Posterior vena cava (tissue), 2 donors: ENCODE results near the gene MACROH2A1. TPM values are rescaled to one million over a fixed set of nuclear protein-coding genes. Genes with fewer than 3 reads are reported as not detected.

ENCODE experiments used
- DNase-seq: peaks from one replicate; pipeline ENCODE4 v3.0.0-alpha.2; 2020; ENCODE audit warnings: low spot score
- intact Hi-C, 2 donors: fragments of 100-400 bp; cut with DNase I; formaldehyde crosslinking; loops; one replicate each; pipeline versions ENCODE4 v1.14.1 to v1.14.2; 2022 to 2023
- total RNA-seq, 2 donors: library from RNA; stranded (reverse); fragmentation: NEBNext Ultra II Directional; extraction: Animal tissue kit (Norgen Biotek cat#: 25700); gene quantifications; one replicate each; pipeline ENCODE4 v1.2.1, GENCODE V29; 2021
- donor health status: DM: yes; HTN: yes; CAD: no.
- donor health status: DM: yes; HTN: yes; CAD: no.

MACROH2A1 gene
- total RNA-seq, 2 donors from 2014 or later: 98.0 to 99.6 TPM

DNA sequence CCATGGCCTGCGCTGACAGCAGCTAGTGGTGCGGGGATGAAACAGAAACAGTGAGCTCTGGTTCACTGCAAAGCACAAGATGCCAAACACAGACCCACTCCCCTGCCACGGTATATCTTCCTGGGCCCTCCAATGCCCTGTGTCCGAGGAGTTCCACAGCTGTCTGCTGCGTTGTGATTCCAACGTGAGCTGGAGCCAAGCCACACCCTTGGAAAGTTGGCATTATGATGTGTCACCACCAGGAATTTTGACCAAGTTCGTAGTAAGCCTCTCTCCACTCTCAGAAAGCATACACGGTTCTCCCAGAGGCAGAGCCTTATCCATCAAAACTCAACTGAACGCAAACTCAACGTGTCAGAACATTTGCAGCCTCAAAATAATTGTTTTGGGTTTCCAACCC, 55.6 kb downstream of the MACROH2A1 start:
- intact Hi-C loops: no loop called here
- DNase-seq: no peak

- intact Hi-C loops: no loop called here
- DNase-seq: no peak
These were observed 56.5 kb downstream of the MACROH2A1 start for GRCh38 chr5:135342551-135342875.

GRCh38 chr5:135341696-135342550, 57.1 kb downstream of the MACROH2A1 start:
- no peak for DNase-seq
- intact Hi-C loops: no loop called here

DNA sequence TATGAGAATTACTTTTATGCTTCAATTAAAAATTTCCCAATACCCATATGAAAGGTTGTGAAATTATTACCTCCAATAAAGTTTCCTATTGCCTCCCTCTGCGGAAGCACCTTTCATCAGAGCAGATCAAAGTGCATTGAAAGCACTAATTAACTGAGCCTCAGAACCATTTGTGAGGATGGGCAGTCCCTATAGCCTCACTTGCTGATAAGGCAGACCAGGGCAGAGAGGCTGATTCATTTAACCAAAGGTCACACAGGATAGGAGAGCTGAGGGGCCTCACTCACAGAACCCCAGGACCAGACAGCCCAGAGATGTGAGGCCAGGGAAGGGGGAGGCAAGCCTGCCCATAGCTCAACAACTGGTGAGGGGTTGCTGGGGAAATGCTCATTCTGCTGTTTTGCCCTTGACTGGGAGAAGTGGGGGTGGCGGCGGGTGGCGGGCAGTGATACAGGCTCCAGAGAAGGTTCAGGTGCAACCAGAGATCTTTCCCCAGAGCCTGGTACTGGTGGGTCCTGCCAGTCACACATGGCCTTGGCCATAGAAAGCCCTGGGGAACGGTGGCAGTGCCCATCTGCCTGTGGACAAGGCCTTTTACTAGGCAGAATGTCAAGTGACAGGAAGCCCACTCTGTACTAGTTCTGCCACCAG, 57.9 kb downstream of the MACROH2A1 start:
- no peak for DNase-seq
- intact Hi-C loops: no loop called here

- DNase-seq: peak; percentile 60
- intact Hi-C loops: no loop called here
These were observed 58.5 kb downstream of the MACROH2A1 start for GRCh38 chr5:135340568-135340967.

DNA sequence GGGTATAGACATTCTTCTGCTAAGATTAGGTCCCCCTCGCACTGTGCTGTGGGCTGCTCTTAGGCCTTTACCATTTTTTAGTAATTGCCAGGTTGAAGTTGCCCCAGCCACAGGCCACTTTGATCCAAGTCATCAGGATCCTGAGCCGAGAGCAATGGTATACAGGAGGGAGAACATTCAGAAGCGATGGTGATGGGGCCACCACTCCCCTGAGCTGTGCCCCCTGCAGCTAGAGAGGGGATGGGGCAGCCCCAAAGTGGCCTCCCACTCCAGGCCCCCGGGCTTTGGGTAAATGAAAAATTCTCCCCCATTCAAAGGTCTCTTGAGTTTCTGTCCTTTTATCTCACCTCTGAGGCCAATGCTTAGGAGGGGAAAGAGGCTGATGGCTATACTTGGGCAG, 59.4 kb downstream of the MACROH2A1 start:
- intact Hi-C loops: loop anchor here in 1 of 2 donors (10.0 kb wide), 1 partner anchor 305 kb away; the partner anchor contains the start of gene PITX1
- peak; percentile 18 for DNase-seq

- peak; percentile 43 for DNase-seq
- intact Hi-C loops: loop anchor here in 1 of 2 donors (10.0 kb wide), 1 partner anchor 304 kb away; the partner anchor contains the start of gene PITX1
These were observed 59.8 kb downstream of the MACROH2A1 start for GRCh38 chr5:135339189-135339588.

DNA sequence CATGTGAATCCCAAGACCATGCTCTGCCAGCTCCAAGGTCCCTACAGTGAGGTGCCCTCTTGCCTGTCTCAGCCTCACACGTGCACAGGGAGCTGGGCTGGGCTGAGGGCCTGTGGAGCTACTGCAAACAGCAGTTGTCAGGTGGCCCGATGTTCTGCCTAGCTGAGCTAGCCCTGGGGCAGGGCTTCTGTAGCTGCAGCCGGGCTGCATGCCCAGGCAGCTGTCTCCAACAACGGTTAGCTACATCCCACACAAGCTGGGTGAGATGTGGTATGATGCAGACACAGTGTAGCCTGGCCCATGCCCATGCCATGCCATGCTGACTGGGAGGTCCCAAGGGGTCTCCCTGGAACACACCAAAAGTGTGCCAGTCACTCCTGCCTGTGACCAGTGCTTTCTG, 62.0 kb downstream of the MACROH2A1 start:
- intact Hi-C loops: loop anchor here in 1 of 2 donors (10.0 kb wide), 1 partner anchor 302 kb away; the partner anchor contains the start of gene PITX1
- no peak for DNase-seq

- intact Hi-C loops: loop anchor here in 1 of 2 donors (10.0 kb wide), 1 partner anchor 300 kb away; the partner anchor contains the start of gene PITX1
- no peak for DNase-seq
These were observed 63.8 kb downstream of the MACROH2A1 start for GRCh38 chr5:135335031-135335828.

DNA sequence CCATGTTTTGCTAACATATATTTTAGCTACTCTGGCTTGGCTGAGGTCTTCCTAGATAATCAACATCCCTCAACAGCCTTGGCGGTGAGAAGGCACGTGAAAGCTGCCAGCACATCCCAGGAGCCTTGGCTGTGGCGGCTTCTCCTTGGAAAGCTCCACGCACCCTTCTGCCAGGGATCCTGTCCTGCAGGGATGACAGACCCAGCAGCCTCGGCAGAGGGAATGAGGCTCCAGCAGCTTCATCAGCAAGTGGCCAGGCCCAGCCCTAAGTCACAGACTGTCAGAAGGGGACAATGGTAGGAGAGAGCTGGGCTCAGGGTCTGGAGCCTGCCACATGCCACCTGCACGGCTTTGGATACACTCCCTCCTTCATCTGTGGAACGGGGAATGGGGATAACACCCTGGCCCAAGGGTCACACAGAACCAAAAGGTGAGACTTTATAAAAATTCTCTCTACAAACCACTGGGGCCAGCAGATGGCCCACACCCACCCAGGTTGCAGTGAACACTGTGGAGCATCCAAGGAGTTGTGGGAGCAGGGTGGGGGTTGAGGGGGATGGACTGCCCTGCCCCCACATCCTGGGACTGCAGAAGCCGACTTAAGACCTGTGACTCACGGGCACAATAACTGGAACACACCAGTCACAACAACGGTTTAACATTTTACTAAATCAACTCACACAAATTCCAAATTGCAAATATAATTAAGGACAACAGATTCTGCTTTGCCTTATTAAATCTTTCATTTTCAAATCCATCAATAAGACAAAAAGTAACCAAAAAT, 65.1 kb downstream of the MACROH2A1 start:
- DNase-seq: no peak
- intact Hi-C loops: loop anchor here (5.0 to 10.0 kb wide), 2 partner anchors 142 to 299 kb away; partner anchors contain the start of gene PITX1 (in 1 of the 2)

DNA sequence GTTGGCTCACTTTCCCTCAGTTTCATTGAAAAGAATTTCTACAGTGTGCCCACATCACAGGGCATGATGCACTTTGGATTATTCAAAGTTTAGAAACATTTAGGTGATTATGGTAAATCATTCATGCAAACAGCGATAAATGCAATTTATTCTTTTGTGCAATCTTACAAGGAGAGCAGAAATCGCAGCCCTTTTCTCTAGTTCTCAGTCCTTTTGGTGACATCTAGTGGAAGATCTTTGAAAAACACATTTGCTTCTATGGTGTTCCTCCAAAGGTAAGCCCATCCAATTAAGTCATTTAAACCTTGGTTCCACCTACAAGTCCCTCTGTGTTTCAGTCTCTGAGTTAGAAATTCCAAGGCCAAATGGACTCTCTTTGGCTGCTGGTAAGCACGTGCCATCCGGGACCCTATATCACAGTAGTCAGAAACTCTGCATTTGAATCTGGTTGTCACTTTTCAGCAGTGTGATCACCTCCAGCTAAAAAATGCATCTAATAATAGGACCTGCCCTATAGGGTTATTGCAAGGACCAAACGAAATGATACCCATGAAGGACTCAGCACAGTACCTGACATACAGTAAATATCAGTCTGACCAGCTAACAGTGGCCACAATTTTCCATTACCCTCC, 66.4 kb downstream of the MACROH2A1 start:
- DNase-seq: no peak
- intact Hi-C loops: loop anchor here (5.0 to 10.0 kb wide), 2 partner anchors 140 to 298 kb away; partner anchors contain the start of gene PITX1 (in 1 of the 2)

DNA sequence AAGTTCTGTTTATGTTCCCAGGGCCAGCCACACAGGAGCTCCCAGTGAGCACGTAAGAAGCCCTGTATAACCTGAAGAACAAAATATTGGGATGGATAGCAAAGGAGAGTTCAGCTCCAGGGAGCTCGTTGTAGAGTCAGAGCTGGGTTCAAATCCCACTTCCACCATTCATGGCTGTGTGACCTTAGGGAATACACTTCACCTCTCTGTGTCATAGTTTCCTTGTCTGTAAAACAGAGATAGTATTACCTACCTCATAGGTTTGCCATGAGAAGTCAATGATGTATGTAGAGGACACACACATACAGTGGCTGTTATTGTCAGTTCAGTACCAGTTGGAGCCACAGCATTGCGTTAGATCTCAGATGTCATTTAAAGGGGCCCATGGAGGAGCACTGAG, 67.4 kb downstream of the MACROH2A1 start:
- DNase-seq: no peak
- intact Hi-C loops: loop anchor here (5.0 to 10.0 kb wide), 2 partner anchors 139 to 297 kb away; partner anchors contain the start of gene PITX1 (in 1 of the 2)

GRCh38 chr5:135330798-135331096, 68.3 kb downstream of the MACROH2A1 start:
- intact Hi-C loops: loop anchor here (5.0 to 10.0 kb wide), 2 partner anchors 138 to 296 kb away; partner anchors contain the start of gene PITX1 (in 1 of the 2)

DNA sequence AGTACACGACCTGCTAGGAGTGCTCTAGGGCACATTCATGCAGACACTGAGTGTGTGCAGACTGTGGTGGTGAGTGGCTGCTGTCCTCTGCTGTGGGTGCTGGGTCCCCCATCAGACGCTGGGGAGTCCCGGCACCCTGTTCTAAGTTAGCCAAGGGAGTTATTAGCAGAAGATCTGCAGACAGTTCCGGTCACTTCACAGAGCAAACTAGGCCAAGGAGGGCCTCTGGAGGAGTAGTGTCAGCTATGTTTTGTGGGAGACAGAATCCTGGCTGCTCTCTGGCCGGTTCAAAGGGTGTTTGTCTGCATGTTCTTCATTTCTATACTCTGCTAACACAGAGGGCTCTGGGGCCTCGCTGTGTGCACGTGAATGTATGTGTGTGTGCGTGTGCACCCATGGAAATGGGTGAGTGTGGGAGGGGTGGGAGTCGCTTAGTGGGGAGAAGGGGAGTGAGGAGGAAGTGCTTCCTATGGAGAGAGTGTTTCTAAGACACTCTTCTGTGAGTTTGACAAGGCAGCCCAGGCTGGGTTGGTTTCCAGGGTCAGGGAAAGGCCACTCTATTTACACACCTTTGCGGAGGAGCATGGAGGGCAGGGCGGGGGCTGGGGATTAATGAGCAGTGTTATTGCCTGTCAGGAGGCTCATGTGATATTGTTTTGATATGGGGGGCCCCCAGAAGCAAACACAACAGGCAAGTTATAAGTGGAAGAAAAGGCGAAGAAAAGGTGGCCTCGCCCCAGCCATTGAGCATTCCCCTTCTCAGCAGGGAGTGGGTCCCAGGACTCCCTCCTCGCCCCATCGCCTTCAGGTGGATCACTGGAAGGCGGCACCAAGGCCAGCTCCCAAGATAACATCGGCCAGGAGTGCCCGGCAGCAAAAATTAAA, 68.9 kb downstream of the MACROH2A1 start:
- DNase-seq: no peak
- intact Hi-C loops: loop anchor here (5.0 to 10.0 kb wide), 2 partner anchors 138 to 295 kb away; partner anchors contain the start of gene PITX1 (in 1 of the 2)

More at GRCh38 chr5:135330798-135331096, 68.3 kb downstream of the MACROH2A1 start:
- DNase-seq: no peak

DNA sequence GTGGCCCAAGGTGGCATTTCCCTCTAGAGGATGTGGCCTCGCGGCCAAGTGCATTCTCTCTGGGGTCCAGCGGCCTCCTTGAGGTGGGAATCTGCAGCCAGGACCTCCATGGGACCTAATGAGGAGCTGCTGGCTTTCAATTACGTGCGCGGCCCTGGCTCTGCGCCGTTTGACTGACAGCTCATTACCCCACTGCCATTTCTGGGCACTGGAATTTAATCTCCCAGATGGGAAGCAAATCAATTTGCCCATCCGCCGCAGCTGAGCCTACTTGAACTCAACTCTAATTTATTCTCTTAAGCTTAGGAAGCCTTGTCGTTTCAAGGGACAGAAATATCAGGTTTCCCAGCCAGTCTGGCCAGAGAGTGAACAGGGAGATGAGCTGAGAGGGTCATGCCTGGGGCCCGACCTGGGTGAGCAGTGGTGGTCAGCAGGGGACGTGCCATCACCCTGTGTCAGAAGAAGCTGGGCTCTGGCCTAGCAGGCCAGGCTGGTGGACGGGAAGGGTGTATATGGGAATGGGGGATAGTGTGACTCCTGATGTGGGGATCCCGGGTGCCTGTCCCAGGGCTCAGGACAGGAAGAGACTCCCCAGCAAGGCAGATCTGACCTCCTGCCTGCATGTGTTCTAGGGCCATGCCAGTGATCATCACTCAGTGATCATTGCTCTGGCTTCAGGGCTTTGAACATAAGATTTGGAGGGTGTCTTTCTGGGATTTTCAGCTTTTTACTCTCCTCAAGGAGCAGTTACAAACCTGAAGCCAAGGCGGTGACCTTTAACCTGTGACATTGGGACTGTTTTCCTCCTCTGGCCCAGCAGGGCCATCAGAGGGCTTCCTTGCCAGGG, 69.7 kb downstream of the MACROH2A1 start:
- DNase-seq: no peak
- intact Hi-C loops: no loop called here

DNA sequence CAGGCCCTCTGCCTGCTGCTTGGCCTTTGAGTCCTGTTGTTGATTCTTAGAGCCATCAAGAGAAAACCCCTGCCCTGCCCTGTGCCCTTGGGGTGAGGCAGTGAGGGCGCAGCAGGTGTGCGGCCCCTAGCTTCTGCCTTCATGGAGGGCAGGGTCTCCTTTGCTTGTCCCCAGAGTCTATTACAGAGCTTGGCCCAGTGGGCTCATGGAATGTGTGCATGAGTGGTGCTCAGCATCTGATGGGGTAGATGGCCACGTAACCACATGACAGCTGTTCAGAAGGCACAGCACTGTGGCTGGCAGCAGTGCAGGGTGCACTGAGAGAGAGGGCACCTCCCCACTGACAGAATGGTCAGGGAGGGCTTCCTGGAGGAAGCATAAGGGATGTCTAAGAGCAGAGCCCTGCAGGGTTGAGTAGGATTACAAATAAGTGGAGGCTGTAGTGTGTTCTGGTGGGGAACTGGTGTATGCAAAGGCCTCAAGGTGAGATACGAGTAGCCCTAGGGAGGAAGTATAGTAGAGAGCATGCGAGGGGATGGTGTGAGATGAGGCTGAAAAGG, 70.8 kb downstream of the MACROH2A1 start:
- no peak for DNase-seq
- intact Hi-C loops: loop anchor here in 1 of 2 donors (1.0 kb wide), 1 partner anchor 42 kb away; no protein-coding TSS in a partner anchor
